ENCODE results near the gene PDGFB.

The PDGFB gene

DNA sequence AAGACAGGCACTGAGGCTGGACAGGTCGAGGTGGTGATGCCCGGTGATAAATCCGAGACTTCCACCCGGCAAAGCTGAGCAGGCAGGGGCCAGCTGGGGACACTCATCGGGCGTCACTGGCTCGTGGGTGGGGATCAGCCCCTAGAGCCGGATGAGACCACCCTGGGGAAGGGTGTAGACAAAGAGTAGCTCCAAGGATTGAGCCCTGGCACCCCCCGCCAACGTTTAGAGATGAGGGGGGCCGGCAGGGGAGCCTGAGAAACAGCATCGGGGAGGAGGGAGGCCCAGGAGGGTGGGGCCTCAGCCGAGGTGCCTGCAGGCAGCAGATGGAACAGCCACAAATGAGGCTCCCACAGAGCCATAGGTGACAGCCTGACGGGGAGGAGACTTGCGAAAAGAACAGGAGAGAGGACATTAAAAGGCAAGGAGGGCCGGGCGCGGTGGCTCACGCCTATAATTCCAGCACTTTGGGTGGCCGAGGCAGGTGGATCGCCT lies 64.9 kb downstream of the PDGFB start:
- Histone ChIP-seq H3K4me1 (ENCODE audit: control insufficient read depth in 1 of 2, insufficient read depth in 2 of 2, low read length in 2 of 2) (peaks cover 5 to 16% of the 10 kb centered on the region in 2 donors), H3K27ac (ENCODE audit: low read length) (no peak overlapping the region), H3K4me3 (ENCODE audit: low read depth in 1 of 2, low read length in 2 of 2) (no peak overlapping the region), H3K9me3 (ENCODE audit: control insufficient read depth in 1 of 2, low read length in 2 of 2) (peaks cover 0 to 5% of the 10 kb centered on the region in 2 donors), H3K27me3 (ENCODE audit: low read depth, low read length) (no peaks in the 10 kb centered on the region), H3K36me3 (ENCODE audit: control insufficient read depth in 1 of 2, insufficient read depth in 2 of 2, low read length in 2 of 2) (no peaks in the 10 kb centered on the region)

DNA sequence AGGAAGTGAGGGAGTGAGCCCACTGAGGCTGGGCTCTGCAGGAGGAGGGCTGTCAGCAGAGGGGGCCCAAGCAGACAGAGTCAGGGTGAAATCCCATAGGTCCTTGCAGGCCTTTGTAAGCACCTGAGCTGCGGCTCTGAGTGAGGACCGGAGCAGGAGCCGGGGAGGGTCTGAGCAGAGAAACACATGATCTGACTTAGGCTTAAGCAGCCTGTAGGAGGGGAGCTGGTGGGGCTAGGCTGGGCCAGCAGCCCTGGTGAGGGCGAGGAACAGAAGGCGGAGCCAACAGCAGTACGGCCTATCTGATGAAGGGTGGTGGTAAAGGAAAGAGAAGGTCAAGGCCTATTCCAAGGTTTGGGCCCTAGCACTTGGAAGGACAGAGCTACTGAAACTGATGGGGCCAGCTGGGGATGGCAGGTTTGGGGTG lies 65.4 kb downstream of the PDGFB start:
- Histone ChIP-seq H3K4me1 (ENCODE audit: control insufficient read depth in 1 of 2, insufficient read depth in 2 of 2, low read length in 2 of 2) (peaks cover 8 to 20% of the 10 kb centered on the region in 2 donors), H3K4me3 (ENCODE audit: low read depth in 1 of 2, low read length in 2 of 2) (no peak overlapping the region), H3K9me3 (ENCODE audit: control insufficient read depth in 1 of 2, low read length in 2 of 2) (peaks cover 0 to 5% of the 10 kb centered on the region in 2 donors), H3K27me3 (ENCODE audit: low read depth, low read length) (no peaks in the 10 kb centered on the region), H3K36me3 (ENCODE audit: control insufficient read depth in 1 of 2, insufficient read depth in 2 of 2, low read length in 2 of 2) (no peaks in the 10 kb centered on the region), H3K27ac (ENCODE audit: low read length) (no peak overlapping the region)

DNA sequence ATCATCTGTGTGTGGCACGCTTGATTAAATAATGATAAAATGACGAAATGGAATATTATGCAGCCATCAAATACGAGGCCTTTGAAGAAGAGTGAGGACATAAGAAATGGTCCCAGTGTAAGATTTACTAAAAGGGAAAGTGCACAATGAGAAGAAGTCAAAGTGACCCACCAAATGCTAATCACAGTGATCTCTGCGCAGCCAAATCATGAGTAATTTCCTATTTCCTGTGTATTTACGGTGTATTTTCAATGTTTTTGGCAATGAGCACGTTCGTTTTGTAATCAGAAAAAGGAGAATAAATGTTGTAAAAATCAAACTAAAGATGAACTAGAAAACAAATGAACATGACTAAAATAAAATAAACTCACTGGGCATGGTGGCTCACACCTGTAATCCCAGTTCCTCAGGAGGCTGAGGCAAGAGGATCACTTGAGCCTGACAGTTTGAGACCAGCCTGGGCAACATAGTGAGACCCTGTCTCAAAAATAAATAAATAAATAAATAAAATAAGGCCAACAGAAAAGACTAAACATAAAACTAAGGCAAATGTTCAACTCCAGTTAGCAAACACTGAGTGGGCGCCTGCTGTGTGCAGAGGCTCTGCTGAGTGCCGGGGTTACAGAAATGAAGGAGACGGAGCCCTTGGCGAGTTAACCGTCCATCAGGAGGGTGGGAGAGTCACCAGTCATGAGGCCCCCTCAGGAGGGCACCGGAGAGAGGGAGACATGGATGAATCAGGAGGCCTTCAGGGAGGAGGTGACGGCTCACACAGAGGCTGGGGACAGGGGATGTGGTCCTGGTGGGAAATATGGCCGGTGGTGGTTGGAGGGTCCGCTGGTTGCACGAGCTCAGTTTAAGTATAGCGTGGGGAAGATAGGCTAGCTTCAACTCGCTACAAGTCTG lies 66.3 kb downstream of the PDGFB start:
- no peaks in the 10 kb centered on the region for H3K27me3 ChIP-seq (ENCODE audit: low read depth, low read length)
- H3K36me3 ChIP-seq (ENCODE audit: control insufficient read depth in 1 of 2, insufficient read depth in 2 of 2, low read length in 2 of 2), result no peaks in the 10 kb centered on the region
- H3K4me3 ChIP-seq (ENCODE audit: low read depth in 1 of 2, low read length in 2 of 2), result no peak overlapping the region
- H3K4me1 ChIP-seq (ENCODE audit: control insufficient read depth in 1 of 2, insufficient read depth in 2 of 2, low read length in 2 of 2), result peaks cover 18 to 30% of the 10 kb centered on the region in 2 donors
- peaks cover 0 to 5% of the 10 kb centered on the region in 2 donors for H3K9me3 ChIP-seq (ENCODE audit: control insufficient read depth in 1 of 2, low read length in 2 of 2)
- H3K27ac ChIP-seq (ENCODE audit: low read length), result no peak overlapping the region

DNA sequence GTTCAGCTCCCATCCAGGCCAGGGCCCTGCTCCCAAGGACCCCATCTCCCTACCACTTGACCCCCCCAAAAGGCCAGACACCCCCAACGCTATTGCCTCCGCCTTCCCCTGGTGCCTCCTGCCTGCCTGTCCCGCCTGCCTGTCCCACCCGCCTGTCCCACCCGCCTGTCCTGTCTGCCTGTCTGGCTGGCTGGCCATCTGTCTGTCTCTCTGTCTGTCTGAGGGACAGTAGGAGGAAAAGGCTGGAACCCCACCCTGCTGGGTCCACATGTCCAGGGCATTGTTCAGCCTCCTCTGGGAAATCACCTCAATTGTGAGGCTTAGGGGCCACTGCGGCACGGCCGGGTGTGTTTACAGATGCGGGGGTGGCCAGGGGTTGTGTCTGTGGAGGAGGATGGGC lies 67.0 kb downstream of the PDGFB start:
- peaks cover 0 to 5% of the 10 kb centered on the region in 2 donors for H3K9me3 ChIP-seq (ENCODE audit: control insufficient read depth in 1 of 2, low read length in 2 of 2)
- H3K4me3 ChIP-seq (ENCODE audit: low read depth in 1 of 2, low read length in 2 of 2), result no peak overlapping the region
- no peak overlapping the region for H3K27ac ChIP-seq (ENCODE audit: low read length)
- H3K4me1 ChIP-seq (ENCODE audit: control insufficient read depth in 1 of 2, insufficient read depth in 2 of 2, low read length in 2 of 2), result peaks cover 18 to 36% of the 10 kb centered on the region in 2 donors
- no peaks in the 10 kb centered on the region for H3K36me3 ChIP-seq (ENCODE audit: control insufficient read depth in 1 of 2, insufficient read depth in 2 of 2, low read length in 2 of 2)
- H3K27me3 ChIP-seq (ENCODE audit: low read depth, low read length), result no peaks in the 10 kb centered on the region

DNA sequence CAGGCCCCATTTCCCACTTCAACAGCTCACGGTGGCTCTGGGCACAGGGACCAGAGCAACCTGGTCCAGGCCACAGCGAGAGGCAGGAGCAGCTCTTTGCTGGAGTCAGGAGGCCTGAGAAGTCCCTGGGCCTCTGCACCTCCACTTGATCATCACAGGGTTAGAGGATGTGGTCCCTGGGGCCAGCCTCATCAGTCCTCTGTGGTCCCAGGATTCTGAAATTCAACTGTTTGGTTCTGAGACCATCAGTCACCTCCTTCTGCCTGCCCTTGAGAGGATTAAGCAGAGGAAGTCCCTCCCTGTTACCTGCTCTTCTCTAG lies 67.4 kb downstream of the PDGFB start:
- no peaks in the 10 kb centered on the region for H3K27me3 ChIP-seq (ENCODE audit: low read depth, low read length)
- no peaks in the 10 kb centered on the region for H3K36me3 ChIP-seq (ENCODE audit: control insufficient read depth in 1 of 2, insufficient read depth in 2 of 2, low read length in 2 of 2)
- peaks cover 18 to 39% of the 10 kb centered on the region in 2 donors for H3K4me1 ChIP-seq (ENCODE audit: control insufficient read depth in 1 of 2, insufficient read depth in 2 of 2, low read length in 2 of 2)
- H3K4me3 ChIP-seq (ENCODE audit: low read depth in 1 of 2, low read length in 2 of 2), result no peak overlapping the region
- H3K9me3 ChIP-seq (ENCODE audit: control insufficient read depth in 1 of 2, low read length in 2 of 2), result peaks cover 0 to 5% of the 10 kb centered on the region in 2 donors
- no peak overlapping the region for H3K27ac ChIP-seq (ENCODE audit: low read length)

DNA sequence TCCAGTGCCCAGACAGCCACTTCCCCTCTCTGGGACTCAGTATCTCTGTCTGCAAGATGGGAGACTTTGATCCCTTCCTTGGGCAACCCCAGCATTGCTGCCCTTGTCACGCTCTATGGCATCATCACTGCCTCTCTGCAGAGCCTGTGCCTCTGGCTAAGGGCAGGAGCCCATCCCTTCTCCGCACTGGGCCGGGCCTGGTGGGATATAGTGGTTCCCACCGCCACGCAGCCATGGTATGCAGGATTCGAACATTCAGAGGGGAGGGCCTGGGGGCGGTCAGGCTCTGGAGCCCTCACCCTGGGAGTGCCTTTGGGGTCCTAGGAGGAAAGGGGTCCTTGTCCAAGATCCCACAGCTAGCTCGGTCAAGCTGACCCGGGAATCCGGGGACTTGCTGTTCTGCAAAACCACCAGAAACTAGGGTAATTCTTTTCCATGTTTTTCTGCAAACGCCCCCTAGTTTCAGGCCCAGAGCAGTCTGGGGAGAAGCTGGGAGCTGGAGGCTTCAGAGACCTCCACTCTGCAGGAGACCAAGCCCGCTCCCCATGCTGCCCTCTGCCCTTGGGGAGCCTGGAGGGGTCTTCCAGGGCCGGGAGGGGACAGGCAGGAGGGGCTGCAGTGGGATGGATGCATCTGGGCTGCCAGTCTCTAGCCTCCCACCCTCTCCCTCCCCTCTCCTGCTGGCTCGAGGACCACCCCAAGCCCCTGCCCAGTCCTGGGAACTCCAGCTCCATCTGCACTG lies 67.9 kb downstream of the PDGFB start:
- peaks cover 0 to 5% of the 10 kb centered on the region in 2 donors for H3K9me3 ChIP-seq (ENCODE audit: control insufficient read depth in 1 of 2, low read length in 2 of 2)
- H3K4me1 ChIP-seq (ENCODE audit: control insufficient read depth in 1 of 2, insufficient read depth in 2 of 2, low read length in 2 of 2), result peaks cover 18 to 44% of the 10 kb centered on the region in 2 donors
- H3K27ac ChIP-seq (ENCODE audit: low read length), result peak overlapping the region; percentile 78
- H3K4me3 ChIP-seq (ENCODE audit: low read depth in 1 of 2, low read length in 2 of 2), result no peak overlapping the region
- H3K36me3 ChIP-seq (ENCODE audit: control insufficient read depth in 1 of 2, insufficient read depth in 2 of 2, low read length in 2 of 2), result no peaks in the 10 kb centered on the region
- no peaks in the 10 kb centered on the region for H3K27me3 ChIP-seq (ENCODE audit: low read depth, low read length)

DNA sequence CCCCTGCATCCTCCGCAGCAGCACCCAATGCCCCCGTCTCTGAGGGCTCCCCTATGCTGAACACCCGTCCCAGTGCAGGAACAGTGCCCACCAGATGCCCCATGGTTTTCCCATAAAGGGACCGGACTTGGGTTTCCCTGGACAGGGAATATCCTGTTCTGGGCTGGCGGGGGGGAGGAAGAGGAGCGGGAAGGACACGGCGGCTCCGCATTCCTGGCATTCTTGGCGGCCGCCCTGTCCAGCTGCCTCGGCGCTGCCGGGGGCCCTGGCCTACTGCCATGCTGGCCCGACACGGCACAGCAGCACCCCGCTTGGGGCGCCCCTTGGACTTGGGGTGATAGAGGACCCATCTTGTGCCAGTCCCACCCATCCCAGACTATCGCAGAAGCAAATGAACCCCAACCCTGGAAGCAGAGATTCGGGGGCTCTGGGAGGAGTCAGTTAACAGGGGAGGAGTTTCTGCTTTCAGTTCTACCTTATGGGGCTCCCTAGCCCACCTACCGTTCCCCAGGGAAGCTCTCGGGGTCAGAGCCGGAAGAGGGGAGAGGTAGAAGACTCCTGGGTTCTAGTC lies 68.6 kb downstream of the PDGFB start:
- H3K27me3 ChIP-seq (ENCODE audit: low read depth, low read length), result no peaks in the 10 kb centered on the region
- no peaks in the 10 kb centered on the region for H3K36me3 ChIP-seq (ENCODE audit: control insufficient read depth in 1 of 2, insufficient read depth in 2 of 2, low read length in 2 of 2)
- no peaks in the 10 kb centered on the region for H3K9me3 ChIP-seq (ENCODE audit: control insufficient read depth in 1 of 2, low read length in 2 of 2)
- H3K4me1 ChIP-seq (ENCODE audit: control insufficient read depth in 1 of 2, insufficient read depth in 2 of 2, low read length in 2 of 2), result peaks cover 18 to 48% of the 10 kb centered on the region in 2 donors
- H3K27ac ChIP-seq (ENCODE audit: low read length), result peak overlapping the region; percentile 78
- H3K4me3 ChIP-seq (ENCODE audit: low read depth in 1 of 2, low read length in 2 of 2), result no peak overlapping the region

DNA sequence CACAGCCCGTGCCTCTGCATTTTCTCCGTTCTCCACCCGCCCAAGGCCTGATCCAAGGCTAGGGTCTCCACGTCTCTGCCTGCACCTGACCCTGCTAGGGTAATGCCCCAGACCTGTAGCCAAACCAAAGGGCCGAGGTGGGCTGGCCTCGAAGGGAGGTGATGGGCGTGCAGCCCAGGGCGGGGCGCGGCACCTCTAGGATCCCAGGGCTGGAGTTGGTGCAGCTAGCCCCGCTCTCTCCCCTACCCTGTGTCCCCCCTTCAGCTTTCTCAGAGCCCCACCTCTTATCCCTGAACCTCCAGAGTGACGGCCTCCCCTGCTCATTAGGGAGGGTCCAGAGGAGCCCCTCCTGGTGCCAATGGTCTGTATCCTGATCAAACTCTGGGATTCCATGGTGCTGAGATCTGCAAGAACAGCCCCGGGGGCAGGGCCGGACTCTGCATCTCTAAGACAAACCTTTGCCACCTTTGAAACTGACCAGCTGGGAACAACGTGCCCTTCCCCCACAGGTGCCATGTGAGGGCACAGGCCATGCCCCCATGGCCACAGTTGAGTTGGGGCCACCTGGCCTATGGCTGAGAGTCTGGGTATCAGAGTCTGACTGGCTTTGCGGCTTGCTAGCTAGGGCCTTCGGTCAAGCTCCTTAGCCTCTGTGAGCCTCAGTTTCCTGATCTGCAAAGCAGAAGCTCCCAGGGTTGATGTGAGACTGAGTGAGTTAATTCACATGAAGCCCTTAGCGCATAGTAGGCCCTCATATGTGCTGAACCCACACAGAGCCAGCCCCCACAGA lies 69.2 kb downstream of the PDGFB start:
- no peaks in the 10 kb centered on the region for H3K27me3 ChIP-seq (ENCODE audit: low read depth, low read length)
- no peaks in the 10 kb centered on the region for H3K36me3 ChIP-seq (ENCODE audit: control insufficient read depth in 1 of 2, insufficient read depth in 2 of 2, low read length in 2 of 2)
- H3K4me3 ChIP-seq (ENCODE audit: low read depth in 1 of 2, low read length in 2 of 2), result no peak overlapping the region
- H3K4me1 ChIP-seq (ENCODE audit: control insufficient read depth in 1 of 2, insufficient read depth in 2 of 2, low read length in 2 of 2), result peaks cover 18 to 52% of the 10 kb centered on the region in 2 donors
- peak overlapping the region; percentile 78 for H3K27ac ChIP-seq (ENCODE audit: low read length)
- H3K9me3 ChIP-seq (ENCODE audit: control insufficient read depth in 1 of 2, low read length in 2 of 2), result no peaks in the 10 kb centered on the region

DNA sequence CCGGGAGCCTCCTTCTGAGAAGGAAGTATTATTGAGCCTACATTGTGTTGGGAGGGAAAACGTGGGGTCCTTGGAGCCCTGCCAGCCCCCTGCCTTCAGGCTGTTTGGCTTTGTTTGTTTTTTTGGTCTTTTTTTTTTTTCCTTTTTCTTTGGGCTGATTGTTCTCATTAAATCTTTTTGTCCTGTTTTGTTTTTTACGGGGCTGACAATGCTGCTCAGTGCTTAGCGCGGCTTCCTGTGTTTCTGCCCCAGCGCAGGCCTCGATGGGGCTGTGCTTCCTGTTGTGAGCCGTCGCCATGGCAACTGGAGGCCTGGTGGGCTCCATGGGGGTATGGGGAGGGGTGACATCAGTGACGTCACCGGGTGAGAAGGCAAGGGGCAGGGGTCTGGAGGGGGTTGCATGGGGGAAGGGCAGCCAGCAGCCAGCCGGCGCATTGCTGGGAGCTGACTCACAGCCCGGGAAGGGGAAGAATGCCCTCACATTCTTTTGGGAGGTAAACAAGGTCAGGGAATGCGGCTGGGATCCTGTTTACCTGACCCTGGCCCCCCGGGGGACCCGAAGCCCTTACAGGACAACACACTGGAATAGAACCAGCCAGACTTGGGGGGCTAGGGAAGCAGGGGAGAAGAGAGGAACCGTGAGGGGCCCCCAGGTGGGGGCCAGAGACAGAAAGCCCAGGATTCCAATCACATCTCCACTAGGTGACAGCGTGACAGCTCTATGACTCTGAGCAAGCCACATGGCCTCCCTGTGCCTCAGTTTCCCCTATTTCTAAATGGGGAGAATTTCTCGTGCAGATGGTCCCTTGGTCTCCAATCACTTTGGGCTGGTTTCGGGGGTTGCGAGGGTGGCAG lies 70.1 kb downstream of the PDGFB start:
- no peaks in the 10 kb centered on the region for H3K36me3 ChIP-seq (ENCODE audit: control insufficient read depth in 1 of 2, insufficient read depth in 2 of 2, low read length in 2 of 2)
- no peaks in the 10 kb centered on the region for H3K9me3 ChIP-seq (ENCODE audit: control insufficient read depth in 1 of 2, low read length in 2 of 2)
- peak overlapping the region; percentile 78 for H3K27ac ChIP-seq (ENCODE audit: low read length)
- H3K27me3 ChIP-seq (ENCODE audit: low read depth, low read length), result no peaks in the 10 kb centered on the region
- peak overlapping the region in 1 of 2 donors; percentile 12 for H3K4me3 ChIP-seq (ENCODE audit: low read depth in 1 of 2, low read length in 2 of 2)
- peaks cover 18 to 52% of the 10 kb centered on the region in 2 donors for H3K4me1 ChIP-seq (ENCODE audit: control insufficient read depth in 1 of 2, insufficient read depth in 2 of 2, low read length in 2 of 2)
